ACHN (cell line): ENCODE results near the gene BTBD19.
"Not testable (repeated sequence)": the region's sequence is repeated elsewhere in the genome, so short reads cannot be mapped to it uniquely, and the experiment has no call there.

Experiments used
- DNase-seq: peaks from one replicate; pipeline ENCODE4 v3.0.0-alpha.2; 2015
- in situ Hi-C: cut with HindIII; loops from 2 replicates; pipeline ENCODE4 v1.10.0; 2017; ENCODE audit warnings: low sequenced_read_pairs, low pct_ligation_motif_present, low pct_unique_long_range_greater_than_20kb

Gene BTBD19

GRCh38 chr1:44786138-44786840, 22.0 kb upstream of the BTBD19 start:
- in situ Hi-C loops = no loop called here
- no peak for DNase-seq

- in situ Hi-C loops = no loop called here
- no peak for DNase-seq
Observed at GRCh38 chr1:44786841-44787426, 21.4 kb upstream of the BTBD19 start.

GRCh38 chr1:44787506-44787905, 20.8 kb upstream of the BTBD19 start:
- no peak for DNase-seq
- in situ Hi-C loops = no loop called here

- in situ Hi-C loops = no loop called here
Observed at GRCh38 chr1:44788120-44788860, 20.0 kb upstream of the BTBD19 start, which contains the start of gene BEST4. Gene BEST4, minus strand, starts transcription at chr1:44788170. Its CDS starts 465 bp downstream, at chr1:44787705.

GRCh38 chr1:44790968-44791801, 17.1 kb upstream of the BTBD19 start:
- in situ Hi-C loops = no loop called here
- no peak for DNase-seq

More at GRCh38 chr1:44788120-44788860, 20.0 kb upstream of the BTBD19 start, which contains the start of gene BEST4:
- no peak for DNase-seq

GRCh38 chr1:44792736-44793502, 15.4 kb upstream of the BTBD19 start:
- DNase-seq = no peak
- in situ Hi-C loops = no loop called here

GRCh38 chr1:44797886-44798285, 10.4 kb upstream of the BTBD19 start:
- DNase-seq, in situ Hi-C loops: not testable (repeated sequence)

GRCh38 chr1:44798481-44799365, 9.6 kb upstream of the BTBD19 start:
- DNase-seq = no peak
- in situ Hi-C loops = no loop called here

GRCh38 chr1:44799770-44800584, 8.3 kb upstream of the BTBD19 start, which contains the start of gene PLK3:
Gene PLK3, plus strand, starts transcription at chr1:44800377. Its CDS starts 87 bp downstream, at chr1:44800464.
- in situ Hi-C loops = no loop called here
- DNase-seq = peak; percentile 93

GRCh38 chr1:44801491-44802305, 6.6 kb upstream of the BTBD19 start:
- no peak for DNase-seq
- in situ Hi-C loops = no loop called here

GRCh38 chr1:44802306-44803061, 5.8 kb upstream of the BTBD19 start:
- no peak for DNase-seq
- in situ Hi-C loops = no loop called here

- no peak for DNase-seq
- in situ Hi-C loops = no loop called here
Observed at GRCh38 chr1:44803062-44803311, 5.3 kb upstream of the BTBD19 start.

- in situ Hi-C loops = no loop called here
- no peak for DNase-seq
Observed at GRCh38 chr1:44803312-44804095, 4.8 kb upstream of the BTBD19 start.

- in situ Hi-C loops = no loop called here
- DNase-seq = no peak
Observed at GRCh38 chr1:44805311-44806024, 2.9 kb upstream of the BTBD19 start.
